Large intestine (tissue), 3 donors: Measurements from ENCODE around the gene LIAS. TPM values are rescaled to one million over a fixed set of nuclear protein-coding genes. Genes with fewer than 3 reads are reported as not detected.
"Not testable (repeated sequence)": the region's sequence is repeated elsewhere in the genome, so short reads cannot be mapped to it uniquely, and the experiment has no call there.

Experiments
- DNase-seq, 2 donors: peaks; one replicate each; pipeline versions ENCODE4 v3.0.0 to v3.0.0-alpha.2; 2013
- H3K27ac ChIP-seq: one replicate; pipeline ENCODE4 v1.5.1; 2013; ENCODE audit warnings: low read length
- H3K27me3 ChIP-seq: 2 replicates; pipeline ENCODE4 v1.6.1; 2013; ENCODE audit warnings: low read length; ENCODE audit not compliant: control insufficient read depth, insufficient read depth
- H3K36me3 ChIP-seq: 2 replicates; pipeline ENCODE4 v1.6.1; 2013; ENCODE audit warnings: low read length; ENCODE audit not compliant: control insufficient read depth, insufficient read depth
- H3K4me1 ChIP-seq: one replicate; pipeline ENCODE4 v1.6.1; 2013; ENCODE audit warnings: low read length; ENCODE audit not compliant: control insufficient read depth, insufficient read depth
- H3K4me3 ChIP-seq: one replicate; pipeline ENCODE4 v1.5.1; 2013; ENCODE audit warnings: low read length
- H3K9me3 ChIP-seq: one replicate; pipeline ENCODE4 v1.6.1; 2013; ENCODE audit warnings: mild to moderate bottlenecking, low read depth, low read length, moderate library complexity; ENCODE audit not compliant: control insufficient read depth
- WGBS: methylation state at CpG from one replicate; pipeline ENCODE4 v1.1.5; 2013; ENCODE audit warnings: low lambda C conversion rate; ENCODE audit not compliant: insufficient coverage; 5-methylcytosine and 5-hydroxymethylcytosine counted together
- polyA plus RNA-seq: library from polyadenylated mRNA; unstranded; fragments of 120-200 nt; gene quantifications from one replicate; pipeline ENCODE4 v1.2.1, GENCODE V29; 2013

LIAS gene
- polyA plus RNA-seq, 1 donor = 30.0 TPM

GRCh38 chr4:39495446-39496213 is 36.8 kb downstream of the LIAS start:
- Histone ChIP-seq H3K4me3 (no peak overlapping the region), H3K9me3 (no peaks in the 10 kb centered on the region), H3K36me3 (peaks cover 13% of the 10 kb centered on the region), H3K27me3 (no peaks in the 10 kb centered on the region), H3K4me1 (no peaks in the 10 kb centered on the region), H3K27ac (no peak overlapping the region)
- no peak for DNase-seq
- WGBS = 60% methylated on average over 1 of the region's 4 CpGs

DNA sequence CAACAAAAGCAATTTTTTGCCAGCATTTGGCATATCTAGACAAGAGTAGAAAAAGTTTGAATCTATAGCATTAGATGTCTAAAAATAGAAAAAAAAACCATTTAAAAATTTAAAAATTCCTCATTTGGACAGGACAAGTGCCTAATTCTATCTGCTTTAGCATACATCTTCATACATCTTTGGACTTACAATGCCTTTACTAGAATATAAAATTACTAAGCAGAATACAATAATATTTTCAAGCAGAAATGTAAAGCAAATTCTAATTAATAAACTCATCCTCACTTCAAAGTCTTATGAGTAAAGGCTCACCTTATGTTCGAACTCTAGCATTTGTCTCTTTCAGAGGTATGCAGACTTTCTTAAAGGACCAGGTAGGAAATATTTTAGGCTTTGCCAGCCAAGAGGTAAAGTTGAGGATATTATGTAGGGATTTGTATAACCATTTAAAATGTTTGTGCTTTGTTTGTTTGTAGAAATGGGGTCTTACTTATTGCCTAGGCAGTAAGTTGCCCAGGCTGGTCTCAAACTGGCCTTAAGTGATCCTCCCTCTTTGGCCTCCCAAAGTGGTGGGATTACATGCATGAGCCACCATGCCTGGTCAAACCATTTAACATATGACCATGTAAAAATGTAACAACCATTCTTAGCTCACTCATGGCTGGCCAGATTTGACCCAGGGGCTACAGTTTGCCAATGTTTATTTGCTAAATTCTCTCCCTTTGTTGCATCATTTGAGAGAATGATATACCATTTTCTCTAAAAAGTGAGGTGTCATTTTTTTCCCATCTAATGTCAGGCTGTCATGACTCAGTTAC is 39.3 kb downstream of the LIAS start:
- Histone ChIP-seq H3K4me1 (no peaks in the 10 kb centered on the region), H3K9me3 (no peaks in the 10 kb centered on the region), H3K4me3 (no peak overlapping the region), H3K27ac (no peak overlapping the region), H3K36me3 (peaks cover 25% of the 10 kb centered on the region), H3K27me3 (no peaks in the 10 kb centered on the region)
- no CpG with 5 or more reads among the region's 1 CpG for WGBS
- no peak for DNase-seq

GRCh38 chr4:39498727-39499020 is 39.8 kb downstream of the LIAS start:
- no peak for DNase-seq
- Histone ChIP-seq H3K27ac (no peak overlapping the region), H3K36me3 (peaks cover 30% of the 10 kb centered on the region), H3K4me3 (no peak overlapping the region), H3K27me3 (no peaks in the 10 kb centered on the region), H3K4me1 (no peaks in the 10 kb centered on the region), H3K9me3 (no peaks in the 10 kb centered on the region)

- H3K36me3 ChIP-seq = peaks cover 55% of the 10 kb centered on the region
Measured at GRCh38 chr4:39502019-39502663, 43.3 kb downstream of the LIAS start.

GRCh38 chr4:39502664-39503035 is 43.8 kb downstream of the LIAS start:
- H3K4me1 ChIP-seq, DNase-seq, H3K4me3 ChIP-seq, H3K27me3 ChIP-seq, H3K9me3 ChIP-seq, H3K27ac ChIP-seq: not testable (repeated sequence)
- H3K36me3 ChIP-seq = peaks cover 60% of the 10 kb centered on the region
- WGBS = no CpG with 5 or more reads among the region's 4 CpGs

More at GRCh38 chr4:39502019-39502663, 43.3 kb downstream of the LIAS start:
- no peak for DNase-seq
- Histone ChIP-seq H3K27ac (no peak overlapping the region), H3K9me3 (no peaks in the 10 kb centered on the region), H3K27me3 (no peaks in the 10 kb centered on the region), H3K4me3 (no peak overlapping the region), H3K4me1 (peaks cover 3% of the 10 kb centered on the region)

GRCh38 chr4:39504538-39504937 is 45.7 kb downstream of the LIAS start:
- no peaks in the 10 kb centered on the region for H3K27me3 ChIP-seq
- WGBS = no CpG with 5 or more reads among the region's 2 CpGs
- peaks cover 3% of the 10 kb centered on the region for H3K4me1 ChIP-seq
- H3K4me3 ChIP-seq = no peak overlapping the region
- H3K9me3 ChIP-seq = no peaks in the 10 kb centered on the region
- H3K36me3 ChIP-seq = peaks cover 66% of the 10 kb centered on the region
- no peak overlapping the region for H3K27ac ChIP-seq
- DNase-seq = no peak

DNA sequence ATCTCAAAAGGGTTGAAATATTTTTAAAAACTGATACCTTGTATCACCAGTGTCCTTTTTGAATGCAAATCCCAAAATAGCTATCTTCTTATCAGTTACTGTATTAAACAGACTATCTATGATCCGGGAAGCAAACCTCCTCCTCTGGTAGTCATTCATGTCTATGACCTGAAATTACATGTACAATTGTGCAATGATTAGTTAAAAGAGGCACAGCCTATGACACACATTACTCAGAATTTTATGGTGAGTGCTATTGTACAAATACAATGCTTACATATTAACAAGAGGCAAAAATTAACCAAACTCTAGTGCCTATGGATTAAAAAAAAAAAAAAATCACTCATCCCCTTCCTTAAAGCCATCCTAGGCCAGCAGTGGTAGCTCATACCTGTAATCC is 46.7 kb downstream of the LIAS start:
- H3K4me1 ChIP-seq = peaks cover 3% of the 10 kb centered on the region
- no peak overlapping the region for H3K27ac ChIP-seq
- no peak overlapping the region for H3K4me3 ChIP-seq
- no CpG with 5 or more reads among the region's 1 CpG for WGBS
- H3K36me3 ChIP-seq = peaks cover 70% of the 10 kb centered on the region
- no peaks in the 10 kb centered on the region for H3K27me3 ChIP-seq
- peak; percentile 11 to 51 for DNase-seq
- no peaks in the 10 kb centered on the region for H3K9me3 ChIP-seq

DNA sequence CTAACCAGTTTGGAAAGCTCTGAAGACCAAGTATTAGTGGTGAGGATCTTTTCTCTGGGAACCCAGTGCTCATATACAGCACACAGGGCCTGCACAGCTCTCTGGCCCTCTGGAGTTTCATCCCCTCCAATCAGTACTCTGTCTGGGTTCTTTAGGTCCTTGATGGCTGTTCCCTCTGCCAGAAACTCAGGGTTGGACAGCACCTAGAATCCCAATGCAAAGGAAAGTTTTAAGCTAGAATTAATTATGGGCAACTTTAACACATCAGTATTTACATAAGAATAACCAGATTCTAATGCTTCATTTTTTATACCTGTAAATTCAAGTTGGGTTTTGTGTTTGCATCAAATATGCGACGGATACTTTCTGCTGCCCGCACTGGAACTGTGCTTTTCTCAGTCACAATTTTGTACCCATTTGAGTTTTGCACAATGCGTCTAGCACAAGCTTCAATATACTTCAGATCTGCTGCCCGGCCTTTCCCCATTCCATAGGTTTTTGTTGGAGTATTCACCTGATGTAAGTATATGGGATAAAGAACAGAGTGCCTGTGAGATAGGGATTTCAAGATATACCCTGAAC is 51.6 kb downstream of the LIAS start:
- H3K4me1 ChIP-seq = peaks cover 5% of the 10 kb centered on the region
- no CpG with 5 or more reads among the region's 5 CpGs for WGBS
- no peaks in the 10 kb centered on the region for H3K27me3 ChIP-seq
- H3K36me3 ChIP-seq = peaks cover 60% of the 10 kb centered on the region
- no peak overlapping the region for H3K27ac ChIP-seq
- H3K9me3 ChIP-seq = no peaks in the 10 kb centered on the region
- no peak for DNase-seq
- no peak overlapping the region for H3K4me3 ChIP-seq

DNA sequence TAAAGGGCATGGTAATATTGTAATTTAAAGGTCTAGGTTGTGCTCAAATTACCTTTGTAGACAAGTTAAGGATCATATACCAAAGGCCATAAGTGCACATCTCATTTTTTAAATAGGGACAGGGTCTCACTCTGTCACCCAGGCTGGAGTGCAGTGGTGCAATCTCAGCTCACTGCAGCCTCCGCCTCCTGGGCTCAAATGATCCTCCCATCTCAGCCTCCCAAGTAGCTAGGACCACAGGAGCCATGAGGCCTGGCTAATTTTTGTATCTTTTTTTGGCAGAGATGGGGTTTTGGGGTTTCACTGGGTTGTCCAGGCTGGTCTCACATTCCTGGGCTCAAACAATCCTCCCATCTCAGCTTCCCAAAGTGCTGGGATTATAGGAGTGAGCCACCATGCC is 55.4 kb downstream of the LIAS start:
- H3K4me3 ChIP-seq, H3K27ac ChIP-seq, DNase-seq, H3K27me3 ChIP-seq, H3K9me3 ChIP-seq, H3K4me1 ChIP-seq: not testable (repeated sequence)
- WGBS = no CpG with 5 or more reads among the region's 1 CpG
- H3K36me3 ChIP-seq = peaks cover 54% of the 10 kb centered on the region

GRCh38 chr4:39514888-39515401 is 56.1 kb downstream of the LIAS start:
- H3K27ac ChIP-seq = peak overlapping the region; percentile 28
- no peak overlapping the region for H3K4me3 ChIP-seq
- DNase-seq = peak; percentile 68 to 84
- H3K4me1 ChIP-seq = peaks cover 2% of the 10 kb centered on the region
- no CpG with 5 or more reads among the region's 4 CpGs for WGBS
- no peaks in the 10 kb centered on the region for H3K9me3 ChIP-seq
- H3K27me3 ChIP-seq = no peaks in the 10 kb centered on the region
- peaks cover 52% of the 10 kb centered on the region for H3K36me3 ChIP-seq
